ENCODE data around the gene KIAA1328. TPM values are rescaled to one million over a fixed set of nuclear protein-coding genes. Genes with fewer than 3 reads are reported as not detected.

Gene KIAA1328
- total and polyA plus RNA-seq, 4 donors = 0.95 to 7.4 (median 2.9) TPM

- no peak for DNase-seq (ENCODE audit: low spot score)
- H3K27ac ChIP-seq (ENCODE audit: low read depth in 1 of 2, low read length in 2 of 2) = no peak overlapping the region
- H3K27me3 ChIP-seq (ENCODE audit: control insufficient read depth in 4 of 4, insufficient read depth in 4 of 4, low read length in 3 of 4) = no peaks in the 10 kb centered on the region
- H3K9me3 ChIP-seq (ENCODE audit: control insufficient read depth in 4 of 4, low read length in 3 of 4) = no peaks in the 10 kb centered on the region
- no peak overlapping the region for H3K9ac ChIP-seq (ENCODE audit: low read depth in 1 of 2, low read length in 2 of 2)
- H3K4me1 ChIP-seq (ENCODE audit: control insufficient read depth in 4 of 4, insufficient read depth in 4 of 4, low read length in 3 of 4) = peaks cover 2 to 14% (median 12%) of the 10 kb centered on the region in 4 donors
- no peak for TF ChIP-seq JUND (IDR thresholded peaks at IDR 0.05)
- no peak for TF ChIP-seq NR2F2 (IDR thresholded peaks at IDR 0.05)
- TF ChIP-seq FOXA1 (IDR thresholded peaks at IDR 0.05) = no peak
- no peak for TF ChIP-seq MAX (IDR thresholded peaks at IDR 0.05)
- TF ChIP-seq SP1 (IDR thresholded peaks at IDR 0.05) = no peak
- TF ChIP-seq ZBTB33 (IDR thresholded peaks at IDR 0.05) = no peak
- no peak for TF ChIP-seq REST (IDR thresholded peaks at IDR 0.05)
- no peak for TF ChIP-seq HNF4G (IDR thresholded peaks at IDR 0.05)
- no peak for TF ChIP-seq FOXA2 (IDR thresholded peaks at IDR 0.05)
- no peak for TF ChIP-seq HNF4A (conservative IDR thresholded peaks at IDR 0.05)
- TF ChIP-seq TAF1 (conservative IDR thresholded peaks at IDR 0.05) = no peak
- no peak for TF ChIP-seq YY1 (IDR thresholded peaks at IDR 0.05)
- TF ChIP-seq ATF3 (IDR thresholded peaks at IDR 0.05) = no peak
- TF ChIP-seq GABPA (IDR thresholded peaks at IDR 0.05 in 1 of 2, conservative IDR thresholded peaks at IDR 0.05 in 1 of 2) = no peak
- TF ChIP-seq CTCF (IDR thresholded peaks at IDR 0.05; ENCODE audit: low read depth, low read length, missing input control) = no peak
- WGBS = 98% methylated on average over 3 of the region's 3 CpGs
- H3K36me3 ChIP-seq (ENCODE audit: control insufficient read depth in 4 of 4, insufficient read depth in 3 of 4, low read depth in 1 of 4, low read length in 3 of 4) = no peaks in the 10 kb centered on the region
- no peak overlapping the region for H3K4me3 ChIP-seq (ENCODE audit: low read depth in 1 of 3, low read length in 3 of 3)
Observed at GRCh38 chr18:36826556-36826955, 2.4 kb upstream of the KIAA1328 start.

GRCh38 chr18:36828157-36828629 is 734 bp upstream of the KIAA1328 start:
- H3K27ac ChIP-seq (ENCODE audit: low read depth in 1 of 2, low read length in 2 of 2) = peak overlapping the region; percentile 59 to 62
- no peaks in the 10 kb centered on the region for H3K36me3 ChIP-seq (ENCODE audit: control insufficient read depth in 4 of 4, insufficient read depth in 3 of 4, low read depth in 1 of 4, low read length in 3 of 4)
- H3K4me3 ChIP-seq (ENCODE audit: low read depth in 1 of 3, low read length in 3 of 3) = peak overlapping the region; percentile 49 to 99 (median 98)
- DNase-seq (ENCODE audit: low spot score) = peak; percentile 56
- no peaks in the 10 kb centered on the region for H3K27me3 ChIP-seq (ENCODE audit: control insufficient read depth in 4 of 4, insufficient read depth in 4 of 4, low read length in 3 of 4)
- 1% methylated on average over 18 of the region's 18 CpGs for WGBS
- H3K9ac ChIP-seq (ENCODE audit: low read depth in 1 of 2, low read length in 2 of 2) = peak overlapping the region; percentile 3 to 80
- H3K4me1 ChIP-seq (ENCODE audit: control insufficient read depth in 4 of 4, insufficient read depth in 4 of 4, low read length in 3 of 4) = peaks cover 2 to 14% (median 12%) of the 10 kb centered on the region in 4 donors
- H3K9me3 ChIP-seq (ENCODE audit: control insufficient read depth in 4 of 4, low read length in 3 of 4) = no peaks in the 10 kb centered on the region
- TF ChIP-seq FOXA1 (IDR thresholded peaks at IDR 0.05) (no peak), RXRA (IDR thresholded peaks at IDR 0.05) (no peak), EGR1 (IDR thresholded peaks at IDR 0.05; ENCODE audit: low read depth in 2 of 2) (no peak), YY1 (IDR thresholded peaks at IDR 0.05) (no peak), ATF3 (IDR thresholded peaks at IDR 0.05) (no peak), RAD21 (IDR thresholded peaks at IDR 0.05) (no peak), REST (IDR thresholded peaks at IDR 0.05) (no peak), SP1 (IDR thresholded peaks at IDR 0.05) (no peak), CTCF (IDR thresholded peaks at IDR 0.05; ENCODE audit: low read depth, low read length, missing input control) (no peak)
